Skeletal muscle tissue (tissue), 4 donors: ENCODE results near the gene PXDC1. TPM values are rescaled to one million over a fixed set of nuclear protein-coding genes. Genes with fewer than 3 reads are reported as not detected.
A peak's percentile ranks its signal among the peaks of the same experiment; 100 is the strongest.

Experiments
- H3K27ac ChIP-seq: one replicate; pipeline ENCODE4 v1.7.0; 2013; ENCODE audit warnings: mild to moderate bottlenecking, low read depth, low read length, inconsistent platforms
- H3K27me3 ChIP-seq, 3 donors: one replicate each; pipeline ENCODE4 v1.7.0; 2013; ENCODE audit warnings: low read length in 3 of 3; ENCODE audit not compliant: control insufficient read depth in 3 of 3, insufficient read depth in 3 of 3
- H3K36me3 ChIP-seq, 3 donors: one replicate each; pipeline ENCODE4 v1.7.0; 2013; ENCODE audit warnings: low read length in 3 of 3; ENCODE audit not compliant: control insufficient read depth in 3 of 3, insufficient read depth in 3 of 3
- H3K4me1 ChIP-seq, 3 donors: one replicate each; pipeline ENCODE4 v1.7.0; 2013; ENCODE audit warnings: low read length in 3 of 3, mild to moderate bottlenecking in 3 of 3; ENCODE audit not compliant: control insufficient read depth in 3 of 3, insufficient read depth in 3 of 3
- H3K4me3 ChIP-seq, 3 donors: one replicate each; pipeline ENCODE4 v1.7.0; 2013; ENCODE audit warnings: low read length in 3 of 3
- H3K9ac ChIP-seq, 3 donors: one replicate each; pipeline ENCODE4 v1.7.0; 2013; ENCODE audit warnings: low read length in 3 of 3, mild to moderate bottlenecking in 3 of 3, moderate library complexity in 2 of 3, low read depth in 1 of 3
- H3K9me3 ChIP-seq, 3 donors: one replicate each; pipeline ENCODE4 v1.7.0; 2013; ENCODE audit warnings: low read length in 3 of 3; ENCODE audit not compliant: control insufficient read depth in 3 of 3
- total RNA-seq: library from RNA; depleted of rRNA; stranded (reverse); fragments of >200 nt; gene quantifications from one replicate; pipeline ENCODE4 v1.2.3, GENCODE V29; 2014
- donor health status: Osteomylitis.

The PXDC1 gene
- total RNA-seq, 1 donor from 2014 or later, result 14.1 TPM

GRCh38 chr6:3747100-3747737, 4.3 kb downstream of the PXDC1 start:
- Histone ChIP-seq H3K4me1 (peaks cover 63 to 75% (median 71%) of the 10 kb centered on the region in 3 donors), H3K4me3 (peak overlapping the region in 2 of 3 donors; percentile 17 to 63), H3K36me3 (peaks cover 0 to 3% (median 0%) of the 10 kb centered on the region in 3 donors), H3K9me3 (no peaks in the 10 kb centered on the region), H3K27me3 (no peaks in the 10 kb centered on the region), H3K27ac (peak overlapping the region; percentile 94), H3K9ac (peak overlapping the region in 2 of 3 donors; percentile 64 to 80)

GRCh38 chr6:3746696-3747095, 4.8 kb downstream of the PXDC1 start:
- peaks cover 67 to 79% (median 73%) of the 10 kb centered on the region in 3 donors for H3K4me1 ChIP-seq
- no peaks in the 10 kb centered on the region for H3K9me3 ChIP-seq
- peak overlapping the region; percentile 28 to 63 (median 45) for H3K4me3 ChIP-seq
- no peaks in the 10 kb centered on the region for H3K27me3 ChIP-seq
- H3K27ac ChIP-seq, result peak overlapping the region; percentile 94
- peak overlapping the region; percentile 64 to 80 (median 64) for H3K9ac ChIP-seq
- peaks cover 0 to 3% (median 0%) of the 10 kb centered on the region in 3 donors for H3K36me3 ChIP-seq

- Histone ChIP-seq H3K4me1 (peaks cover 72 to 84% (median 77%) of the 10 kb centered on the region in 3 donors), H3K9ac (peak overlapping the region; percentile 64 to 80 (median 64)), H3K27ac (peak overlapping the region; percentile 94), H3K4me3 (peak overlapping the region in 2 of 3 donors; percentile 45 to 63), H3K36me3 (peaks cover 0 to 3% (median 0%) of the 10 kb centered on the region in 3 donors), H3K27me3 (no peaks in the 10 kb centered on the region), H3K9me3 (no peaks in the 10 kb centered on the region)
Measured at GRCh38 chr6:3746119-3746691, 5.3 kb downstream of the PXDC1 start.

DNA sequence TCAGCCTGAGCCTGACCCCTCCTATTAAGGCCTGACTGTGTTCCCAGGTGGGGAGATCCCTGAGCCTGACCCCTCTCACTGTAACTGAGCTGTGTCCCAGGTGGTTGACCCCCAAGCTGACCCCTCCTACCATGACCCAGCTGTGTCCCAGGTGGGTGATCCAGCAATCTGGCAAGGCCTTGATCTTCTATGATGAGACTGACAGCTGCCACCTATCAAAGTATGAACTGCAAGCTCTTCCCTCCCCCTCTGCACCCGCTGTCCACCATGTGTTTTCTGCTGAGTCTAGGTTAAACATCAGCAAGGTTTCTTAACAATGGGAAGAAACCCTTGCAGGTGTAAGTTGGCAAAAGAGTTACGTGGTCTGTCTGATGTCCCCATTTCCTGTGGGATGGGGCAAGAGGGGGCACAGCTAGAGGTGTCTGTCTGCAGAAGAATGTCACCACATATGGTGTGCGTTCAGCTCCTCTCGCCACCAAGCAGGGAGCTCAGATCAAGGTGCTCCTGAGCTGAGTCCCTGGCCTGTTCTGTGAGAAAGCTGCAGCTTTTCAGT, 5.9 kb downstream of the PXDC1 start:
- peaks cover 78 to 90% (median 83%) of the 10 kb centered on the region in 3 donors for H3K4me1 ChIP-seq
- no peaks in the 10 kb centered on the region for H3K27me3 ChIP-seq
- no peaks in the 10 kb centered on the region for H3K9me3 ChIP-seq
- peaks cover 0 to 3% (median 0%) of the 10 kb centered on the region in 3 donors for H3K36me3 ChIP-seq
- peak overlapping the region in 2 of 3 donors; percentile 45 to 56 for H3K4me3 ChIP-seq
- H3K27ac ChIP-seq, result peak overlapping the region; percentile 94
- peak overlapping the region; percentile 63 to 80 (median 64) for H3K9ac ChIP-seq

GRCh38 chr6:3744901-3745470, 6.5 kb downstream of the PXDC1 start:
- peak overlapping the region; percentile 94 for H3K27ac ChIP-seq
- H3K9me3 ChIP-seq, result no peaks in the 10 kb centered on the region
- H3K9ac ChIP-seq, result peak overlapping the region in 1 of 3 donors; percentile 80
- peaks cover 81 to 92% (median 88%) of the 10 kb centered on the region in 3 donors for H3K4me1 ChIP-seq
- H3K27me3 ChIP-seq, result no peaks in the 10 kb centered on the region
- peaks cover 0 to 3% (median 0%) of the 10 kb centered on the region in 3 donors for H3K36me3 ChIP-seq
- H3K4me3 ChIP-seq, result peak overlapping the region in 1 of 3 donors; percentile 29

DNA sequence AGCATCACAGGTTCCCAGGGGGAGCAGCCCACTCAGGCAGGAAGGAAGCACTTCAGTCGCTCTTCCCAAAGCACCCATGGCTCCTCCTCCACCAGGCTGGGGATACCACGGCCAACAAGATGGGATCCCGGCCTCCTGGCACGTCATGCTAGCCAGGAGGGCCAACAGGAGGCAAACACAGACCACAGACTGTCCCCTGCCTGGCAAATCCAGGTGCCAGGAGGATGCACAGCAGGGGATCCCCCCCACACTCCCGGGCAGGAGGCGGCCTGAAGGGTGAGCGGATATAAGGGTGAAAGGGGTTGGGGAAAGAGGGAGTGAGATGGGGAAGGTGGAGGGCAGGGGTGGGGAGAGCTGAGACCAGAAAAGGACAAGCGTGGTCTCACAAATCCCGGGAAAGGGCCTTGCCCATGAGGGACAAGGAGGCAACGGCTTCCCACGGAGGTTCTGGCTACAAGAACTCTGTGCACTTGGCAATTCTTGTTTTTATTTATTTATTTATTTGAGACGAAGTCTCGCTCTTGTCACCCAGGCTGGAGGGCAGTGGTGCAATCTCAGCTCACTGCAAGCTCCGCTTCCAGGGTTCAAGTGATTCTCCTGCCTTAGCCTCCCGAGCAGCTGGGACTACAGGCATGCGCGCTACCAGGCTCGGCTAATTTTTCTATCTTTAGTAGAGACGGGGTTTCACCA, 7.2 kb downstream of the PXDC1 start:
- Histone ChIP-seq H3K4me3 (peak overlapping the region in 2 of 3 donors; percentile 15 to 22), H3K9me3 (no peaks in the 10 kb centered on the region), H3K27ac (peak overlapping the region; percentile 94), H3K9ac (peak overlapping the region in 1 of 3 donors; percentile 74), H3K36me3 (peaks cover 0 to 3% (median 0%) of the 10 kb centered on the region in 3 donors), H3K27me3 (no peaks in the 10 kb centered on the region), H3K4me1 (peaks cover 80 to 88% (median 86%) of the 10 kb centered on the region in 3 donors)

GRCh38 chr6:3743541-3743940, 8.0 kb downstream of the PXDC1 start:
- Histone ChIP-seq H3K4me3 (peak overlapping the region in 1 of 3 donors; percentile 15), H3K4me1 (peaks cover 71 to 83% (median 78%) of the 10 kb centered on the region in 3 donors), H3K9ac (peak overlapping the region; percentile 69 to 74 (median 72)), H3K36me3 (peaks cover 0 to 3% (median 0%) of the 10 kb centered on the region in 3 donors), H3K27ac (peak overlapping the region; percentile 94), H3K9me3 (no peaks in the 10 kb centered on the region), H3K27me3 (no peaks in the 10 kb centered on the region)

- Histone ChIP-seq H3K4me3 (peak overlapping the region; percentile 40 to 70 (median 57)), H3K27me3 (no peaks in the 10 kb centered on the region), H3K9ac (peak overlapping the region; percentile 69 to 74 (median 72)), H3K27ac (peak overlapping the region; percentile 94), H3K36me3 (peaks cover under 1 to 7% (median 6%) of the 10 kb centered on the region in 3 donors), H3K4me1 (peaks cover 63 to 76% (median 70%) of the 10 kb centered on the region in 3 donors), H3K9me3 (no peaks in the 10 kb centered on the region)
Measured at GRCh38 chr6:3742426-3743344, 8.8 kb downstream of the PXDC1 start.

DNA sequence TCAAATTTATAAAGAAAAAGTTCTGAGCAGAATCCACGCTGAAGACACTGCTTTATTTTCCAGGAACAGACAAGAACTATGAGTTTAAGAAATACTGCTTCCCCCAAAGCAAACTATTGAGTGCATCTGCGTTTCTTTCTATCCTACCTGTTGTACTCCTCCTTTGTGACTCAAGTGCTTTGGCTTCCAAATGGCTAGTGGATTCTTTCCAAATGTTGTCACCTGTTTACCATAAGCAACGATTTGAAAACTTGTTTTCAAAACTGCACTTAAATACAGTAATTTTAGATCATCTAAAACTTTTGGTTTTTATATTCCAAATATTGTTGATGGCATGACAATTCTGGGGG, 9.5 kb downstream of the PXDC1 start:
- Histone ChIP-seq H3K9me3 (no peaks in the 10 kb centered on the region), H3K27ac (peak overlapping the region; percentile 94), H3K36me3 (peaks cover 6 to 13% (median 12%) of the 10 kb centered on the region in 3 donors), H3K27me3 (no peaks in the 10 kb centered on the region), H3K4me3 (peak overlapping the region; percentile 4 to 59 (median 40)), H3K9ac (peak overlapping the region in 1 of 3 donors; percentile 70), H3K4me1 (peaks cover 57 to 69% (median 66%) of the 10 kb centered on the region in 3 donors)
